ENCODE results near the gene PRRC2B. TPM values are rescaled to one million over a fixed set of nuclear protein-coding genes. Genes with fewer than 3 reads are reported as not detected.

Gene PRRC2B
- total and polyA plus RNA-seq, 2 of the 13 experiments (the other 11 are each of a cell fraction or from before 2014, with no cell fraction given) = 20.8 to 37.4 TPM

DNA sequence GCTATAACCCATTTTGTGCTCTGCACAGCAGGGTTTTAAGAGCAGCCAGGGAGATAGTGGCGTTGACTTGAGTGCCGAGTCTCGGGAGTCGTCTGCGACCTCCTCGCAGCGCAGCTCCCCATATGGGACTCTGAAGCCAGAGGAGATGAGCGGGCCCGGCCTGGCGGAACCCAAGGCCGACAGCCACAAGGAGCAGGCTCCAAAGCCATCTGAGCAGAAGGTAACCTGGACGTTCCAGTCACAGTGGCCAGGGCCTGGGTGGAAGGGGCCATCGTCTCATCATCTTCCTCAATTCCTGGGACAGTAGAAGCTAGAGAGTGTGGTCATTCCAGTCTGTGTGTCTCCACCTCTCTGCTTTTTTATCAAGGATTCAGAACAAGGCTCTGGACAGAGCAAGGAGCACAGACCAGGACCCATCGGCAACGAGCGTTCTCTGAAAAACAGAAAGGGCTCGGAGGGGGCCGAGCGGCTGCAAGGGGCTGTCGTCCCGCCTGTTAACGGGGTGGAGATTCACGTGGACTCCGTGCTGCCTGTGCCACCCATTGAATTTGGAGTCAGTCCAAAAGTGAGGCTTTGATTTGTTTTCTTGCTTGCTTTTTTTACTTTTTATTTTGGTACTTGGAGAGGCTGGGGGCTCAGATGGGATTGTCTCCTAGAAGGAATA is 88.6 kb downstream of the PRRC2B start:
- in situ Hi-C loops (cut with HindIII; ENCODE audit: extremely low pct_ligation_motif_present, low pct_unique_long_range_greater_than_20kb) = no loop called here
- ATAC-seq (no peak), FAIRE-seq (no peak), DNase-seq (ENCODE audit: low spot score) (no peak)
- no peaks in the 10 kb centered on the region for H3K79me2 ChIP-seq (ENCODE audit: insufficient read depth, low read length)
- H3K9ac ChIP-seq (ENCODE audit: insufficient read depth, low read depth, low read length) = no peak overlapping the region
- H4K20me1 ChIP-seq (ENCODE audit: insufficient read depth, low read length) = peaks cover 11% of the 10 kb centered on the region; the same call in 1 of the 2 replicates
- ChIA-PET POLR2A (no interaction called here), CTCF (ENCODE audit: low intra/inter-chr PET ratio, low total read pairs) (no interaction called here)
- no peaks in the 10 kb centered on the region for H3K4me1 ChIP-seq (ENCODE audit: insufficient read depth, low read length)
- no peak overlapping the region for H3K27ac ChIP-seq (ENCODE audit: extremely low read length, insufficient read depth, low read length)
- TF ChIP-seq RFXANK (CRISPR knock-in tag; IDR thresholded peaks at IDR 0.05) (no peak), ZNF441 (CRISPR knock-in tag; IDR thresholded peaks at IDR 0.05; ENCODE audit: borderline replicate concordance) (no peak), ZNF20 (CRISPR knock-in tag; IDR thresholded peaks at IDR 0.05) (no peak), RAD21 (CRISPR knock-in tag; IDR thresholded peaks at IDR 0.05) (no peak), ZNF136 (CRISPR knock-in tag; IDR thresholded peaks at IDR 0.05; ENCODE audit: low read depth) (no peak)
- TF ChIP-seq, protein P1, sequence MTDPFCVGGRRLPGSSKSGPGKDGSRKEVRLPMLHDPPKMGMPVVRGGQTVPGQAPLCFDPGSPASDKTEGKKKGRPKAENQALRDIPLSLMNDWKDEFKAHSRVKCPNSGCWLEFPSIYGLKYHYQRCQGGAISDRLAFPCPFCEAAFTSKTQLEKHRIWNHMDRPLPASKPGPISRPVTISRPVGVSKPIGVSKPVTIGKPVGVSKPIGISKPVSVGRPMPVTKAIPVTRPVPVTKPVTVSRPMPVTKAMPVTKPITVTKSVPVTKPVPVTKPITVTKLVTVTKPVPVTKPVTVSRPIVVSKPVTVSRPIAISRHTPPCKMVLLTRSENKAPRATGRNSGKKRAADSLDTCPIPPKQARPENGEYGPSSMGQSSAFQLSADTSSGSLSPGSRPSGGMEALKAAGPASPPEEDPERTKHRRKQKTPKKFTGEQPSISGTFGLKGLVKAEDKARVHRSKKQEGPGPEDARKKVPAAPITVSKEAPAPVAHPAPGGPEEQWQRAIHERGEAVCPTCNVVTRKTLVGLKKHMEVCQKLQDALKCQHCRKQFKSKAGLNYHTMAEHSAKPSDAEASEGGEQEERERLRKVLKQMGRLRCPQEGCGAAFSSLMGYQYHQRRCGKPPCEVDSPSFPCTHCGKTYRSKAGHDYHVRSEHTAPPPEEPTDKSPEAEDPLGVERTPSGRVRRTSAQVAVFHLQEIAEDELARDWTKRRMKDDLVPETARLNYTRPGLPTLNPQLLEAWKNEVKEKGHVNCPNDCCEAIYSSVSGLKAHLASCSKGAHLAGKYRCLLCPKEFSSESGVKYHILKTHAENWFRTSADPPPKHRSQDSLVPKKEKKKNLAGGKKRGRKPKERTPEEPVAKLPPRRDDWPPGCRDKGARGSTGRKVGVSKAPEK (CRISPR knock-in tag; IDR thresholded peaks at IDR 0.05; ENCODE audit: borderline replicate concordance) = no peak
- no peak overlapping the region for H2AFZ ChIP-seq (ENCODE audit: low read length)
- H3K9me3 ChIP-seq (ENCODE audit: low read length) = no peaks in the 10 kb centered on the region
- no peak overlapping the region for H3K4me3 ChIP-seq (replicated peaks in 1 of 3; ENCODE audit: insufficient read depth in 1 of 3, low read depth in 2 of 3, low read length in 3 of 3)
- H3K4me2 ChIP-seq (ENCODE audit: low read depth, low read length) = no peak overlapping the region
- intact Hi-C loops (cut with micrococcal nuclease; ENCODE audit: unreplicated experiment) = no loop called here
- no peaks in the 10 kb centered on the region for H3K27me3 ChIP-seq (ENCODE audit: control insufficient read depth in 1 of 2, insufficient read depth in 2 of 2, low read length in 2 of 2)
- H3K36me3 ChIP-seq (replicated peaks in 1 of 2; ENCODE audit: control insufficient read depth in 1 of 2, insufficient read depth in 2 of 2, low read length in 2 of 2) = peaks cover 64 to 95% of the 10 kb centered on the region in 2 experiments
- no TSS peak for BruUV-seq (replicated peaks)
- 98% methylated on average over 24 of the region's 24 CpGs for WGBS (ENCODE audit: low lambda C conversion rate)
